ENCODE data around the gene DGKD.

DGKD gene

DNA sequence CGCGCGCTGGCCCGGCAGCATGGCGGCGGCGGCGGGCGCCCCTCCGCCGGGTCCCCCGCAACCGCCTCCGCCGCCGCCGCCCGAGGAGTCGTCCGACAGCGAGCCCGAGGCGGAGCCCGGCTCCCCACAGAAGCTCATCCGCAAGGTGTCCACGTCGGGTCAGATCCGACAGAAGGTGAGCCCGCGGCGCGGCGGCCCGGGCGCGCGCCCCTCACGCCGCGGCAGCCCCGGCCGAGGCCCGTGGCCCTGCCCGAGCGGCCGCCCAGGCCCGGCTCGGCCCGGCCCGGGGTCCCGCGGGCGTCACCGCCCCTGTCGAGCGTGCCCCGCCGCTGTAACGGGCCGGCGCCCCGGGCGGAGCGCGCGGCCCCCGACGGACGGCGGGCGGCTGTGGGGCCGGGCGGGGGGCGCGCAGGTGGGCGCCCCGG is 218 bp downstream of the DGKD start:
- no peaks in the 10 kb centered on the region for H3K4me1 ChIP-seq (ENCODE audit: control insufficient read depth, low read depth, low read length)
- H3K4me3 ChIP-seq (ENCODE audit: low read length), result peak overlapping the region; percentile 76
- no peak overlapping the region for H2AK5ac ChIP-seq (ENCODE audit: low read length)
- H3K27ac ChIP-seq (ENCODE audit: low read depth, low read length), result no peak overlapping the region
- no peak overlapping the region for H4K8ac ChIP-seq (ENCODE audit: low read depth, low read length)
- no peak overlapping the region for H2BK15ac ChIP-seq (replicated peaks; ENCODE audit: low read depth)
- H3K56ac ChIP-seq (ENCODE audit: low read length), result peak overlapping the region; percentile 87
- peak overlapping the region; percentile 88 for H3K18ac ChIP-seq (ENCODE audit: low read length)
- no peak overlapping the region for H4K5ac ChIP-seq (ENCODE audit: low read length)
- peak overlapping the region; percentile 76 for H3K9ac ChIP-seq (ENCODE audit: low read length)
- no peak for DNase-seq
- H3K4me2 ChIP-seq (ENCODE audit: low read length), result no peak overlapping the region
- WGBS (ENCODE audit: extremely low coverage, insufficient coverage, low lambda C conversion rate), result no CpG with 5 or more reads among the region's 77 CpGs
- no peaks in the 10 kb centered on the region for H3K27me3 ChIP-seq (ENCODE audit: insufficient read depth, low read length, poor library complexity)
- no peaks in the 10 kb centered on the region for H3K79me2 ChIP-seq (ENCODE audit: control insufficient read depth, insufficient read depth, low read length)
- peaks cover 3% of the 10 kb centered on the region for H3K79me1 ChIP-seq (ENCODE audit: low read length)
- no peak overlapping the region for H3K23ac ChIP-seq (ENCODE audit: low read length)
- no peak overlapping the region for H3K4ac ChIP-seq (ENCODE audit: low read depth, low read length)
- no peak overlapping the region for H2BK120ac ChIP-seq (ENCODE audit: low read depth, low read length)
- H3K36me3 ChIP-seq (ENCODE audit: control insufficient read depth, insufficient read depth, low read length), result no peaks in the 10 kb centered on the region
- H2BK5ac ChIP-seq (ENCODE audit: low read length), result no peak overlapping the region

DNA sequence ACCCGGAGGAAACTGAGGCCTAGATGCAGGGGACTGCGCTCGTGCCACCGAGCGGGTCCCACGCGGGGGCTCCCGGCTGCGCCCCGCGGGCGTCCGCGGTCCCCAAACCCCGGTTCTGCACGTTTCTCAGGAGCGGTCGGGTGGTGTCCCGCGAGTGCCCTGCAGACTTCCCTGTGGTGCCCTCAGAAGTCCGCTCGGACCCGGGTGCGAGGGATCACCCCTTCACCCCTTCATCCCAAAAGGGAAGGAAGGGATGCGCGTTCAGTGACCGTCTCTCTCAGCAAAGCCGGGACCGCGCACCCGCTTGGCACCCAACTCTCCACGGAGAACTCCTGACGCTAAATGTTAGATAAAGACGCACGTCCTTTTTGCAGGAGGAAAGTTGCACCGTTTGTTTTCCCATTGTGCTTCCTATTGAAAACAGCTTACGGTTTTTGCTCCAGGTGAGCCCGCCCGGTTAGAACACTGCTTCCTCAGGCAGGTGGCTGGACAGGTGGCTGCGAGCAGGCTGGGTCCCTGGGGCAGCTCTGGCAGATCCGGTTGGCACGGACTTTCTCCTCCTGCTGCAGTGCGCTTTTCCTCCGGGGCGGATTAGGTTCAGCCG is 779 bp downstream of the DGKD start:
- H2AK5ac ChIP-seq (ENCODE audit: low read length), result no peak overlapping the region
- peak overlapping the region; percentile 65 for H3K56ac ChIP-seq (ENCODE audit: low read length)
- no peak overlapping the region for H4K5ac ChIP-seq (ENCODE audit: low read length)
- peaks cover 6% of the 10 kb centered on the region for H3K79me1 ChIP-seq (ENCODE audit: low read length)
- H3K9ac ChIP-seq (ENCODE audit: low read length), result peak overlapping the region; percentile 61
- no peaks in the 10 kb centered on the region for H3K79me2 ChIP-seq (ENCODE audit: control insufficient read depth, insufficient read depth, low read length)
- no peaks in the 10 kb centered on the region for H3K27me3 ChIP-seq (ENCODE audit: insufficient read depth, low read length, poor library complexity)
- no peak overlapping the region for H3K23ac ChIP-seq (ENCODE audit: low read length)
- no peaks in the 10 kb centered on the region for H3K36me3 ChIP-seq (ENCODE audit: control insufficient read depth, insufficient read depth, low read length)
- DNase-seq, result no peak
- WGBS (ENCODE audit: extremely low coverage, insufficient coverage, low lambda C conversion rate), result no CpG with 5 or more reads among the region's 46 CpGs
- H2BK120ac ChIP-seq (ENCODE audit: low read depth, low read length), result no peak overlapping the region
- no peak overlapping the region for H3K4ac ChIP-seq (ENCODE audit: low read depth, low read length)
- H3K18ac ChIP-seq (ENCODE audit: low read length), result peak overlapping the region; percentile 88
- H3K4me3 ChIP-seq (ENCODE audit: low read length), result peak overlapping the region; percentile 43
- no peak overlapping the region for H4K8ac ChIP-seq (ENCODE audit: low read depth, low read length)
- H3K27ac ChIP-seq (ENCODE audit: low read depth, low read length), result no peak overlapping the region
- no peak overlapping the region for H2BK15ac ChIP-seq (replicated peaks; ENCODE audit: low read depth)
- no peak overlapping the region for H2BK5ac ChIP-seq (ENCODE audit: low read length)
- no peaks in the 10 kb centered on the region for H3K4me1 ChIP-seq (ENCODE audit: control insufficient read depth, low read depth, low read length)
- H3K4me2 ChIP-seq (ENCODE audit: low read length), result peak overlapping the region; percentile 47

DNA sequence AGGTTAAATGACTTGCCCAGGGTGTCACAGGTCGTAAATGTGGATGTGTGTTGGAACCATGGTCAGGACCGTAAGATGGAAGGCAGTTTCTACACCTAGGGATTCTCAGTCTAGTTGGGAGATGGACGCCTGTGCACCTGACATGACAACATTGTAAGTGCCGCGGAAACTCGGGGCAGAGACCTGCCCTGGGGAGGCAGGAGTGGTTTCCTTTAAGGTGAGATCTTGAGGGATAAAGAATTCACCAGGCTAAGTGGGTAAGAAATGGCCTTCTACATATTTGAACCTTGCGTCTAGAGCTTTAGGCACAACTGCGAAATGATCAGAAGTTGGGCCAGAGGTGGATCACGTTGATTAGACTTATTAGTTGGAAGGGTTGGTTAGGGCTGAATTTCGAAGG is 1.6 kb downstream of the DGKD start:
- Histone ChIP-seq H4K8ac (ENCODE audit: low read depth, low read length) (no peak overlapping the region), H3K27me3 (ENCODE audit: insufficient read depth, low read length, poor library complexity) (no peaks in the 10 kb centered on the region), H4K5ac (ENCODE audit: low read length) (no peak overlapping the region), H3K4me1 (ENCODE audit: control insufficient read depth, low read depth, low read length) (no peaks in the 10 kb centered on the region), H3K56ac (ENCODE audit: low read length) (no peak overlapping the region), H2BK15ac (replicated peaks; ENCODE audit: low read depth) (no peak overlapping the region), H3K27ac (ENCODE audit: low read depth, low read length) (no peak overlapping the region), H3K36me3 (ENCODE audit: control insufficient read depth, insufficient read depth, low read length) (no peaks in the 10 kb centered on the region), H2AK5ac (ENCODE audit: low read length) (no peak overlapping the region), H2BK5ac (ENCODE audit: low read length) (no peak overlapping the region), H3K79me2 (ENCODE audit: control insufficient read depth, insufficient read depth, low read length) (no peaks in the 10 kb centered on the region), H3K4me3 (ENCODE audit: low read length) (no peak overlapping the region), H3K18ac (ENCODE audit: low read length) (no peak overlapping the region), H3K4me2 (ENCODE audit: low read length) (no peak overlapping the region), H3K79me1 (ENCODE audit: low read length) (peaks cover 6% of the 10 kb centered on the region), H3K9ac (ENCODE audit: low read length) (no peak overlapping the region), H3K4ac (ENCODE audit: low read depth, low read length) (no peak overlapping the region), H3K23ac (ENCODE audit: low read length) (no peak overlapping the region), H2BK120ac (ENCODE audit: low read depth, low read length) (no peak overlapping the region)
- no CpG with 5 or more reads among the region's 10 CpGs for WGBS (ENCODE audit: extremely low coverage, insufficient coverage, low lambda C conversion rate)
- no peak for DNase-seq

DNA sequence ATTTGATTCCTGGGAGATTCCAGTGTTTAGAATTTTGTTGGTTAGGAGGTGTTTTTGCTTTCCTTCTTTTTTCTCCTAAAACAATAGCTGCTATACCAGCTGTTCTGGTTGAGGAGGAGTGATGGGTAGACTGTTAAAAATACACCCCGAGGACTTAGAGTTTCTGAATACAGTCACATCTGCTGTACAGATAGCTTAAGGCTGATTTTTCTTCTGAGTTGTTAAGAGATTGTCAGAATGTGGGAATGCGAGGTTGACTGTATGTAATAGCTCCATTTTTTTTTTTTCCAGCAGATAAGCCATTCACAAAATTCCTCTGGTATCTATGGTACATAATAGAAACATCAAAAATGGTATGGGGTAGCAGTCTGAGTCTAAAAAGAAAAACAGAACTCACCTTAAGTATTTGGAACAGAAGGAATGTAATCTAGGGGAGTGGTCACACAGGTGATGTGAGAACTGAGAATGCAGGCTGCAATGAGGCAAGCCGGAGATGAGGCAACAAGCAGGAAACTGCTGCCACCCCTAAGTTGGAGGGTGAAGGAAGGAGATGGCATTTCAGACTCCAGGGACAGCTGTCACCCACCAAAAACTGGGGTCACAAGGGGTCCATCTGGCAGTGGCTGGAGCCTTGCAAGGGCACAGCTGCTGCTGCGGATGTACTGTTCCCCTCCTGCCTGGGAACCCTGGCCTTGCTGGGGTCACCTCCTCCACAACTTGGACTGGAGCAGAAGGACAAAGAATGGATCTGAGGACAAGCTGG is 2.4 kb downstream of the DGKD start:
- Histone ChIP-seq H3K79me2 (ENCODE audit: control insufficient read depth, insufficient read depth, low read length) (no peaks in the 10 kb centered on the region), H3K4me3 (ENCODE audit: low read length) (no peak overlapping the region), H3K4ac (ENCODE audit: low read depth, low read length) (no peak overlapping the region), H3K23ac (ENCODE audit: low read length) (no peak overlapping the region), H2BK15ac (replicated peaks; ENCODE audit: low read depth) (no peak overlapping the region), H3K18ac (ENCODE audit: low read length) (no peak overlapping the region), H3K56ac (ENCODE audit: low read length) (no peak overlapping the region), H4K8ac (ENCODE audit: low read depth, low read length) (no peak overlapping the region), H3K9ac (ENCODE audit: low read length) (no peak overlapping the region), H3K27ac (ENCODE audit: low read depth, low read length) (no peak overlapping the region), H2AK5ac (ENCODE audit: low read length) (no peak overlapping the region), H2BK120ac (ENCODE audit: low read depth, low read length) (no peak overlapping the region), H3K27me3 (ENCODE audit: insufficient read depth, low read length, poor library complexity) (no peaks in the 10 kb centered on the region), H2BK5ac (ENCODE audit: low read length) (no peak overlapping the region), H3K36me3 (ENCODE audit: control insufficient read depth, insufficient read depth, low read length) (no peaks in the 10 kb centered on the region), H4K5ac (ENCODE audit: low read length) (no peak overlapping the region), H3K79me1 (ENCODE audit: low read length) (peaks cover 6% of the 10 kb centered on the region), H3K4me1 (ENCODE audit: control insufficient read depth, low read depth, low read length) (no peaks in the 10 kb centered on the region), H3K4me2 (ENCODE audit: low read length) (no peak overlapping the region)
- peak; percentile 63 for DNase-seq
- WGBS (ENCODE audit: extremely low coverage, insufficient coverage, low lambda C conversion rate), result no CpG with 5 or more reads among the region's 4 CpGs

DNA sequence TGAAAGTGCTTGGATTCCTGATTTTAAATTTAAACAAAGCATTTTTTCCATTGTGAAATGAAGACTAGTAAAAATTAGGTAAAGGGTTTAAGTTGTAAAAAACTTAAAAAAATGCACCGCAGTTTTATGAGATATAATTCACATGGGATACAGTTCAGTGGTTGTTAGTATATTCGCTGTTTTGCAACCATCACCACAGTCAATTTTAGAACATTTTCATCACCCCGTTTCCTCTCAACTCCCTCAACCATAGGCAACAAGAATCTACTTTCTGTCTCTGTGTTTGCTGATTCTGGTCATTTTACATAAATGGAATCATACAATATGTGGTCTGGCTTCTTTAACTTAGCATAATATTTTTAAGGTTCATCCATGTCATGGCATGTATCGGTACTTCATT is 4.0 kb downstream of the DGKD start:
- Histone ChIP-seq H3K4me3 (ENCODE audit: low read length) (no peak overlapping the region), H3K4me1 (ENCODE audit: control insufficient read depth, low read depth, low read length) (no peaks in the 10 kb centered on the region), H2BK120ac (ENCODE audit: low read depth, low read length) (no peak overlapping the region), H3K79me1 (ENCODE audit: low read length) (peaks cover 6% of the 10 kb centered on the region), H3K36me3 (ENCODE audit: control insufficient read depth, insufficient read depth, low read length) (no peaks in the 10 kb centered on the region), H4K5ac (ENCODE audit: low read length) (no peak overlapping the region), H3K9ac (ENCODE audit: low read length) (no peak overlapping the region), H3K27me3 (ENCODE audit: insufficient read depth, low read length, poor library complexity) (no peaks in the 10 kb centered on the region), H3K4ac (ENCODE audit: low read depth, low read length) (no peak overlapping the region), H3K23ac (ENCODE audit: low read length) (no peak overlapping the region), H4K8ac (ENCODE audit: low read depth, low read length) (no peak overlapping the region), H3K79me2 (ENCODE audit: control insufficient read depth, insufficient read depth, low read length) (no peaks in the 10 kb centered on the region), H2BK5ac (ENCODE audit: low read length) (no peak overlapping the region), H3K4me2 (ENCODE audit: low read length) (no peak overlapping the region), H3K56ac (ENCODE audit: low read length) (no peak overlapping the region), H3K27ac (ENCODE audit: low read depth, low read length) (no peak overlapping the region), H3K18ac (ENCODE audit: low read length) (no peak overlapping the region), H2AK5ac (ENCODE audit: low read length) (no peak overlapping the region), H2BK15ac (replicated peaks; ENCODE audit: low read depth) (no peak overlapping the region)
- WGBS (ENCODE audit: extremely low coverage, insufficient coverage, low lambda C conversion rate), result no CpG with 5 or more reads among the region's 4 CpGs
- no peak for DNase-seq

All from mesendoderm (in vitro differentiated cells).